ENCODE results near the gene ATE1.
"Not testable (repeated sequence)": the region's sequence is repeated elsewhere in the genome, so short reads cannot be mapped to it uniquely, and the experiment has no call there.

The ATE1 gene

GRCh38 chr10:121702351-121703320, 225.2 kb downstream of the ATE1 start:
- no peak overlapping the region for H3K4me3 ChIP-seq (ENCODE audit: control insufficient read depth, low read depth, low read length)
- peak; percentile 46 for DNase-seq (ENCODE audit: low read depth)
- no peak for TF ChIP-seq CTCF (IDR thresholded peaks at IDR 0.05; ENCODE audit: control insufficient read depth, insufficient read depth, low read depth, low read length, missing control alignments)

GRCh38 chr10:121700416-121700815, 227.4 kb downstream of the ATE1 start:
- TF ChIP-seq CTCF (IDR thresholded peaks at IDR 0.05; ENCODE audit: control insufficient read depth, insufficient read depth, low read depth, low read length, missing control alignments): no peak
- DNase-seq (ENCODE audit: low read depth): no peak

GRCh38 chr10:121699703-121700102, 228.1 kb downstream of the ATE1 start:
- not testable (repeated sequence) for H3K4me3 ChIP-seq (ENCODE audit: control insufficient read depth, low read depth, low read length); DNase-seq (ENCODE audit: low read depth)

More at GRCh38 chr10:121700416-121700815, 227.4 kb downstream of the ATE1 start:
- no peak overlapping the region for H3K4me3 ChIP-seq (ENCODE audit: control insufficient read depth, low read depth, low read length)

GRCh38 chr10:121698902-121699301, 228.9 kb downstream of the ATE1 start:
- no peak for TF ChIP-seq CTCF (IDR thresholded peaks at IDR 0.05; ENCODE audit: control insufficient read depth, insufficient read depth, low read depth, low read length, missing control alignments)
- H3K4me3 ChIP-seq (ENCODE audit: control insufficient read depth, low read depth, low read length): no peak overlapping the region
- no peak for DNase-seq (ENCODE audit: low read depth)

GRCh38 chr10:121698336-121698735, 229.5 kb downstream of the ATE1 start:
- TF ChIP-seq CTCF (IDR thresholded peaks at IDR 0.05; ENCODE audit: control insufficient read depth, insufficient read depth, low read depth, low read length, missing control alignments): no peak
- DNase-seq (ENCODE audit: low read depth): no peak
- no peak overlapping the region for H3K4me3 ChIP-seq (ENCODE audit: control insufficient read depth, low read depth, low read length)

- TF ChIP-seq CTCF (IDR thresholded peaks at IDR 0.05; ENCODE audit: control insufficient read depth, insufficient read depth, low read depth, low read length, missing control alignments): peak; percentile 33
- DNase-seq (ENCODE audit: low read depth): no peak
- no peak overlapping the region for H3K4me3 ChIP-seq (ENCODE audit: control insufficient read depth, low read depth, low read length)
Measured at GRCh38 chr10:121696854-121697253, 231.0 kb downstream of the ATE1 start.

- TF ChIP-seq CTCF (IDR thresholded peaks at IDR 0.05; ENCODE audit: control insufficient read depth, insufficient read depth, low read depth, low read length, missing control alignments): no peak
- H3K4me3 ChIP-seq (ENCODE audit: control insufficient read depth, low read depth, low read length): no peak overlapping the region
- DNase-seq (ENCODE audit: low read depth): no peak
Measured at GRCh38 chr10:121695731-121696464, 231.9 kb downstream of the ATE1 start.

Data from AG09309 (cell line).